Calu3 (cell line): ENCODE results near the gene PVALB. TPM values are rescaled to one million over a fixed set of nuclear protein-coding genes. Genes with fewer than 3 reads are reported as not detected.

Experiments
- BruUV-seq: library from RNA; stranded (reverse); fragments of 400-500 nt; replicated peaks from 2 replicates; lab custom pipeline; 2021; lab: Mats Ljungman, UMichigan
- CTCF ChIA-PET: fragments of 300-600 bp; sonication (Branson Sonifier 250); formaldehyde crosslinking; loops from one replicate; lab custom pipeline; 2022; ENCODE audit warnings: antibody characterized with exemption; lab: Charles Lee
- DNase-seq: peaks from one replicate; pipeline ENCODE4 v3.0.0; 2022
- H3K27ac Mint-ChIP-seq: one replicate; pipeline ENCODE4 v1.8.0; 2022; ENCODE audit warnings: mixed read lengths; ENCODE audit not compliant: unreplicated experiment
- H3K27me3 Mint-ChIP-seq: one replicate; pipeline ENCODE4 v1.8.0; 2022; ENCODE audit warnings: mixed read lengths; ENCODE audit not compliant: unreplicated experiment
- H3K36me3 Mint-ChIP-seq: one replicate; pipeline ENCODE4 v1.8.0; 2022; ENCODE audit warnings: mild to moderate bottlenecking, moderate library complexity, mixed read lengths; ENCODE audit not compliant: insufficient read depth, unreplicated experiment
- H3K4me1 Mint-ChIP-seq: one replicate; pipeline ENCODE4 v1.8.0; 2022; ENCODE audit warnings: mild to moderate bottlenecking, low read depth, mixed read lengths; ENCODE audit not compliant: unreplicated experiment
- H3K4me3 Mint-ChIP-seq: one replicate; pipeline ENCODE4 v1.8.0; 2022; ENCODE audit warnings: mild to moderate bottlenecking, low read depth, moderate library complexity, mixed read lengths; ENCODE audit not compliant: unreplicated experiment
- H3K9me3 Mint-ChIP-seq: one replicate; pipeline ENCODE4 v1.8.0; 2022; ENCODE audit warnings: low read depth, mixed read lengths; ENCODE audit not compliant: unreplicated experiment
- intact Hi-C: fragments of 100-400 bp; cut with micrococcal nuclease; formaldehyde crosslinking; loops from one replicate; pipeline ENCODE4 v1.10.0; 2022; ENCODE audit not compliant: unreplicated experiment
- total RNA-seq: library from RNA; stranded (reverse); gene quantifications from 2 replicates; pipeline ENCODE4 v1.2.3, GENCODE V29; 2022
- TF ChIP-seq, protein P1 (sequence below): fragments of 200-600 bp; IDR thresholded peaks from one replicate; pipeline ENCODE4 v1.8.0; 2022; ENCODE audit warnings: antibody characterized with exemption; ENCODE audit not compliant: unreplicated experiment

The PVALB gene
- total RNA-seq, 1 experiment from 2014 or later = not detected

DNA sequence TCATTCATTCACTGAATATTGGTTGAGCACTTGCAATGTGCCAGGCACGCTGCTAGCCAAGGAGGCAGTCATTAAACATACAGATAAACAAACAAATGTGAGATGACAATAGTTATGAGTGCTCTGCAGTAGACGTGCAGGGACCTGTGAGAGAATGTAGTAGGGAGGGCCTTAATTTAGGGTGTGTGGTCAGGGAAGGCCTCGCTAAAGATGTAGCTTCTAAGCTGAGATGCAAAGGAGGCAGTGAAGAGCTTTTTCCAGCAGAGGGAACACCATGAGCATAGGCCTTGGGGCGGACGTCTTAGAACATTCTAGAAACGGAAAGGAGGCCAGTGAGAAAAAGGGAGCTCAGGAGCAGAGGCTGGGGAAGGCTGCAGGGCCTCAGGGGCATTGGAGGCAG is 43.2 kb upstream of the PVALB start:
- peaks cover 9% of the 10 kb centered on the region for H3K4me1 Mint-ChIP-seq
- H3K36me3 Mint-ChIP-seq = no peaks in the 10 kb centered on the region
- no TSS peak for BruUV-seq
- DNase-seq = no peak
- H3K4me3 Mint-ChIP-seq = no peak overlapping the region
- TF ChIP-seq, protein P1, sequence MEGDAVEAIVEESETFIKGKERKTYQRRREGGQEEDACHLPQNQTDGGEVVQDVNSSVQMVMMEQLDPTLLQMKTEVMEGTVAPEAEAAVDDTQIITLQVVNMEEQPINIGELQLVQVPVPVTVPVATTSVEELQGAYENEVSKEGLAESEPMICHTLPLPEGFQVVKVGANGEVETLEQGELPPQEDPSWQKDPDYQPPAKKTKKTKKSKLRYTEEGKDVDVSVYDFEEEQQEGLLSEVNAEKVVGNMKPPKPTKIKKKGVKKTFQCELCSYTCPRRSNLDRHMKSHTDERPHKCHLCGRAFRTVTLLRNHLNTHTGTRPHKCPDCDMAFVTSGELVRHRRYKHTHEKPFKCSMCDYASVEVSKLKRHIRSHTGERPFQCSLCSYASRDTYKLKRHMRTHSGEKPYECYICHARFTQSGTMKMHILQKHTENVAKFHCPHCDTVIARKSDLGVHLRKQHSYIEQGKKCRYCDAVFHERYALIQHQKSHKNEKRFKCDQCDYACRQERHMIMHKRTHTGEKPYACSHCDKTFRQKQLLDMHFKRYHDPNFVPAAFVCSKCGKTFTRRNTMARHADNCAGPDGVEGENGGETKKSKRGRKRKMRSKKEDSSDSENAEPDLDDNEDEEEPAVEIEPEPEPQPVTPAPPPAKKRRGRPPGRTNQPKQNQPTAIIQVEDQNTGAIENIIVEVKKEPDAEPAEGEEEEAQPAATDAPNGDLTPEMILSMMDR = no peak
- no peak overlapping the region for H3K27ac Mint-ChIP-seq
- CTCF ChIA-PET = interaction anchor here (1.0 to 1.6 kb wide), 2 partner anchors 8 to 78 kb away, joined by 3 read pairs; no protein-coding TSS in a partner anchor
- peaks cover 43% of the 10 kb centered on the region for H3K27me3 Mint-ChIP-seq
- intact Hi-C loops = no loop called here
- no peaks in the 10 kb centered on the region for H3K9me3 Mint-ChIP-seq

DNA sequence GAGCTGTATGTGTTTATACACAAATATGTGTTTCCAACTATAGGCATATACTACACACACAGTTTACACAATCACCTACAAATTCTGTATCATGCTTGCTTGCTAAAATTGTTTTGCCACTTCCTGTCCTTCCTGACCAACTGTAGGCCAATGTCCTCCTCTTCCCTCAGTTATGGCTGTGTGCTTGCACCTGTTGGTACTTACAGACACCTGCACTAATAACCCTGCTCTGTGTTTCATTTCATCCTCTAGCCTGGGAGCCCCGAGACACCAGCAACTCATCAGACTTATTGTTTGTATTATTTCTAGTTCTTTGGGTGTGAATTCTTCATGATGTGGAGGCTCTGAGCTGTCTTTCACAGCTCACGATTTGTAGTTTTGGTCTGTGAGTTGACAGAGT is 42.1 kb upstream of the PVALB start:
- intact Hi-C loops = loop anchor here (5.0 kb wide), 1 partner anchor 77 kb away; no protein-coding TSS in a partner anchor
- Mint-ChIP-seq H3K4me1 (peaks cover 9% of the 10 kb centered on the region), H3K27ac (no peak overlapping the region), H3K9me3 (no peaks in the 10 kb centered on the region), H3K36me3 (no peaks in the 10 kb centered on the region), H3K27me3 (peaks cover 32% of the 10 kb centered on the region), H3K4me3 (no peak overlapping the region)
- CTCF ChIA-PET = interaction anchor here (1.3 to 1.6 kb wide), 2 partner anchors 12 to 77 kb away, joined by 3 read pairs; no protein-coding TSS in a partner anchor
- TF ChIP-seq, protein P1 = no peak
- no TSS peak for BruUV-seq
- DNase-seq = no peak

DNA sequence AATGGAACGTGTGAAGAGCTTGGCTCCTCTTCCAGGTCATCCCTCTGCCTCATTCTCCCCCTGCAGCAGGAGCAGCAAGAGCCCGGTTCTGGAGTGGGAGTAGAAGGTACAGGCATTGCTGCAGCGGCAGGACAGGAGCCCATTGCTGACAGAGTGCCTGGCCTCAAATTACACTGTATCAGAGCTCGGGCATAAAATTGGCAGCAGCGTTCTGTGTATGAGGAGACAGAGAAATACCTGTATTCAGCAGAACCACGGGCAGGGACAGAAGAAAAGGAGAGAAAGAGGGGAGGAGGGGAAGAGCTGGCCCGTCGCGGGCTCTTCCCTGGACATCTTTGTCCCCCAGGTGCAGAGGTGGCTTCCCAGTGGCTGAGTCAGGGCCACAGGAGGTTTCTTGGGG is 41.3 kb upstream of the PVALB start:
- Mint-ChIP-seq H3K9me3 (no peaks in the 10 kb centered on the region), H3K36me3 (no peaks in the 10 kb centered on the region), H3K4me1 (peaks cover 12% of the 10 kb centered on the region), H3K27ac (no peak overlapping the region), H3K27me3 (peaks cover 38% of the 10 kb centered on the region), H3K4me3 (no peak overlapping the region)
- CTCF ChIA-PET = interaction anchor here (0.6 to 1.6 kb wide), 3 partner anchors 13 to 298 kb away, joined by 3 to 4 read pairs (median 3); no protein-coding TSS in a partner anchor
- TF ChIP-seq, protein P1 = no peak
- intact Hi-C loops = loop anchor here (5.0 kb wide), 1 partner anchor 76 kb away; no protein-coding TSS in a partner anchor
- BruUV-seq = no TSS peak
- no peak for DNase-seq

DNA sequence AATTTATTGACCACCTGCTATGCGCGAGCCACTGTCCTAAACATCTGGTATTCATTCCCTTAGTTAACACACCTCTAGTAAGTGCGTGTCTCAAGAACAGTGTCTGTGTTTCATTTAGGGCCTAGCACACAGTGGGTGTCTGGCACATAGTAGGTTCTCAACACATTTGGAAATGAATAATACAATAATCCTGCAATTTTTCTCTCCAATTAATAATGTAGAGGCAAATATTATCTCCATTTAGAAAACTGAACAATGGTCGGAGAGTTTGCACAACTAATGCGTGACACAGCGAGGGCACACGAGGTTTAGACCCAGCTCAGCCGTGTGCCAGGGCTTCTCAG is 39.9 kb upstream of the PVALB start:
- no TSS peak for BruUV-seq
- Mint-ChIP-seq H3K27ac (peak overlapping the region; percentile 6), H3K4me1 (peaks cover 17% of the 10 kb centered on the region), H3K9me3 (no peaks in the 10 kb centered on the region), H3K27me3 (peaks cover 52% of the 10 kb centered on the region), H3K4me3 (peak overlapping the region; percentile 4), H3K36me3 (no peaks in the 10 kb centered on the region)
- intact Hi-C loops = loop anchor here (1.0 to 5.0 kb wide), 2 partner anchors 74 to 310 kb away; no protein-coding TSS in a partner anchor
- CTCF ChIA-PET = interaction anchor here (0.8 to 2.7 kb wide), 9 partner anchors 17 to 310 kb away, joined by 3 to 22 read pairs (median 4); partner anchors contain the start of gene IFT27
- TF ChIP-seq, protein P1 = no peak
- no peak for DNase-seq
